SK-N-SH (cell line): Measurements from ENCODE around the gene MFAP1. TPM values are rescaled to one million over a fixed set of nuclear protein-coding genes. Genes with fewer than 3 reads are reported as not detected.

Experiments used
- ELF1 ChIP-seq: IDR thresholded peaks from 2 replicates; pipeline ENCODE4 v1.4.0; 2012
- EZH2phosphoT487 ChIP-seq: fragments of 200-600 bp; sonication (generic); IDR thresholded peaks from 2 replicates; pipeline ENCODE4 v1.6.1; 2017; ENCODE audit warnings: low read depth, mixed run types, mild to moderate bottlenecking, antibody characterized with exemption, moderate library complexity, borderline replicate concordance
- FOSL2 ChIP-seq: IDR thresholded peaks from 2 replicates; pipeline ENCODE4 v1.4.0; 2012; ENCODE audit warnings: low read depth, mild to moderate bottlenecking, moderate library complexity, borderline replicate concordance
- FOXM1 ChIP-seq: IDR thresholded peaks from 2 replicates; pipeline ENCODE4 v1.4.0; 2012; ENCODE audit warnings: low read depth, mild to moderate bottlenecking
- GATA2 ChIP-seq: sonication (generic); formaldehyde crosslinking; IDR thresholded peaks from 2 replicates; pipeline ENCODE4 v1.5.0; 2020; ENCODE audit warnings: mild to moderate bottlenecking, missing genetic modification reagents
- MEF2A ChIP-seq: IDR thresholded peaks from 2 replicates; pipeline ENCODE4 v1.4.0; 2012; ENCODE audit warnings: low read depth, borderline replicate concordance
- MXI1 ChIP-seq: IDR thresholded peaks from 2 replicates; pipeline ENCODE4 v1.6.1; 2012; ENCODE audit warnings: mild to moderate bottlenecking, low read depth, low read length, improper control_type of control experiment
- NRF1 ChIP-seq: IDR thresholded peaks from 2 replicates; pipeline ENCODE4 v1.6.1; 2012; ENCODE audit warnings: low read depth, mild to moderate bottlenecking, low read length
- POLR2AphosphoS5 ChIP-seq: IDR thresholded peaks from 2 replicates; pipeline ENCODE4 v1.6.1; 2012; ENCODE audit warnings: low read depth, low read length
- RXRA ChIP-seq: IDR thresholded peaks from 2 replicates; pipeline ENCODE4 v1.4.0; 2012; ENCODE audit warnings: low read depth, mild to moderate bottlenecking, borderline replicate concordance
- TAF1 ChIP-seq: IDR thresholded peaks from 2 replicates; pipeline ENCODE4 v1.6.1; 2012; ENCODE audit warnings: low read depth, mild to moderate bottlenecking, low read length, moderate library complexity, borderline replicate concordance
- TCF12 ChIP-seq: IDR thresholded peaks from 2 replicates; pipeline ENCODE4 v1.4.0; 2012
- USF2 ChIP-seq: fragments of 150-350 bp; IDR thresholded peaks from 2 replicates; pipeline ENCODE4 v1.6.1; 2017; ENCODE audit warnings: antibody characterized with exemption, low read length, low read depth, borderline replicate concordance
- YY1 ChIP-seq: IDR thresholded peaks from 2 replicates; pipeline ENCODE4 v1.4.0; 2012; ENCODE audit warnings: low read depth, mild to moderate bottlenecking
- ZBTB33 ChIP-seq: IDR thresholded peaks from 2 replicates; pipeline ENCODE4 v1.4.0; 2012; ENCODE audit warnings: low read depth, borderline replicate concordance
- polyA plus RNA-seq, 3 experiments: library from polyadenylated mRNA; depleted of rRNA; stranded (reverse); fragments of >200 nt; gene quantifications; 2 replicates each; pipeline ENCODE4 v1.2.3, GENCODE V29; 2012
- TF ChIP-seq, protein P1 (sequence below): IDR thresholded peaks from 2 replicates; pipeline ENCODE4 v1.6.1; 2012; ENCODE audit warnings: mild to moderate bottlenecking, low read depth, low read length, moderate library complexity
- TF ChIP-seq, protein P2 (sequence below): IDR thresholded peaks from 2 replicates; pipeline ENCODE4 v1.4.0; 2012; ENCODE audit warnings: low read depth, borderline replicate concordance
- TF ChIP-seq, protein P3 (sequence below): IDR thresholded peaks from 2 replicates; pipeline ENCODE4 v1.4.0; 2012; ENCODE audit warnings: low read depth

The MFAP1 gene
- polyA plus RNA-seq, 1 of the 3 experiments (the other 2 are of a cell fraction), result 16.5 TPM

- TF ChIP-seq, protein P1, sequence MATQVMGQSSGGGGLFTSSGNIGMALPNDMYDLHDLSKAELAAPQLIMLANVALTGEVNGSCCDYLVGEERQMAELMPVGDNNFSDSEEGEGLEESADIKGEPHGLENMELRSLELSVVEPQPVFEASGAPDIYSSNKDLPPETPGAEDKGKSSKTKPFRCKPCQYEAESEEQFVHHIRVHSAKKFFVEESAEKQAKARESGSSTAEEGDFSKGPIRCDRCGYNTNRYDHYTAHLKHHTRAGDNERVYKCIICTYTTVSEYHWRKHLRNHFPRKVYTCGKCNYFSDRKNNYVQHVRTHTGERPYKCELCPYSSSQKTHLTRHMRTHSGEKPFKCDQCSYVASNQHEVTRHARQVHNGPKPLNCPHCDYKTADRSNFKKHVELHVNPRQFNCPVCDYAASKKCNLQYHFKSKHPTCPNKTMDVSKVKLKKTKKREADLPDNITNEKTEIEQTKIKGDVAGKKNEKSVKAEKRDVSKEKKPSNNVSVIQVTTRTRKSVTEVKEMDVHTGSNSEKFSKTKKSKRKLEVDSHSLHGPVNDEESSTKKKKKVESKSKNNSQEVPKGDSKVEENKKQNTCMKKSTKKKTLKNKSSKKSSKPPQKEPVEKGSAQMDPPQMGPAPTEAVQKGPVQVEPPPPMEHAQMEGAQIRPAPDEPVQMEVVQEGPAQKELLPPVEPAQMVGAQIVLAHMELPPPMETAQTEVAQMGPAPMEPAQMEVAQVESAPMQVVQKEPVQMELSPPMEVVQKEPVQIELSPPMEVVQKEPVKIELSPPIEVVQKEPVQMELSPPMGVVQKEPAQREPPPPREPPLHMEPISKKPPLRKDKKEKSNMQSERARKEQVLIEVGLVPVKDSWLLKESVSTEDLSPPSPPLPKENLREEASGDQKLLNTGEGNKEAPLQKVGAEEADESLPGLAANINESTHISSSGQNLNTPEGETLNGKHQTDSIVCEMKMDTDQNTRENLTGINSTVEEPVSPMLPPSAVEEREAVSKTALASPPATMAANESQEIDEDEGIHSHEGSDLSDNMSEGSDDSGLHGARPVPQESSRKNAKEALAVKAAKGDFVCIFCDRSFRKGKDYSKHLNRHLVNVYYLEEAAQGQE, result no peak
- TF ChIP-seq MEF2A (0 out of 2 replicates have a peak, but pooled peaks have one; percentile 30), MXI1 (peak; percentile 28; the same call in 1 of the 2 replicates), GATA2 (CRISPR knock-in tag) (peak; percentile 41), EZH2phosphoT487 (no peak), TCF12 (peak; percentile 39; the same call in 1 of the 2 replicates), ELF1 (no peak), YY1 (no peak), USF2 (no peak), FOSL2 (no peak), NRF1 (no peak), POLR2AphosphoS5 (no peak), FOXM1 (no peak), ZBTB33 (no peak), TAF1 (no peak), RXRA (no peak)
- TF ChIP-seq, protein P2, sequence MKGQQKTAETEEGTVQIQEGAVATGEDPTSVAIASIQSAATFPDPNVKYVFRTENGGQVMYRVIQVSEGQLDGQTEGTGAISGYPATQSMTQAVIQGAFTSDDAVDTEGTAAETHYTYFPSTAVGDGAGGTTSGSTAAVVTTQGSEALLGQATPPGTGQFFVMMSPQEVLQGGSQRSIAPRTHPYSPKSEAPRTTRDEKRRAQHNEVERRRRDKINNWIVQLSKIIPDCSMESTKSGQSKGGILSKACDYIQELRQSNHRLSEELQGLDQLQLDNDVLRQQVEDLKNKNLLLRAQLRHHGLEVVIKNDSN, result no peak
- TF ChIP-seq, protein P3, sequence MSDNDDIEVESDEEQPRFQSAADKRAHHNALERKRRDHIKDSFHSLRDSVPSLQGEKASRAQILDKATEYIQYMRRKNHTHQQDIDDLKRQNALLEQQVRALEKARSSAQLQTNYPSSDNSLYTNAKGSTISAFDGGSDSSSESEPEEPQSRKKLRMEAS, result no peak
Measured at GRCh38 chr15:43763819-43764446, 60.6 kb downstream of the MFAP1 start (continued).
